ENCODE data around the gene KRTAP24-1.

DNA sequence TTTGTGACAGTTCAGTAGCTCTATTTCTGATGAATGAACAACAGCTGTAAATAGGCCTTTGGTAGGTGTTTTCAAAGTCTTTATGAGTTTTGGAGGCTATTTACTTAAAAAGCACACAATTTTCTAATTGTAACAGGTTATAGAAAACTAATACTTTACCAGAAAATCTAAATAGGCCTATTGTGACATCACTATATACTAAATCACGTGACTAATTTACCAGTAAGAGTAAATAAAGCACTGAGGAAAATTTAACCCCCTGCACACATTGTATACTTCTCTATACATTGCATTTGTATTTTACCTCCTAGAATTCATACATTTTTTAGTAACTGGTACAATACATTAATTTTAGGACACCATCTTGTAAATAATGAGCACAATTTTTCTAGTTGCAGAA is 22.4 kb upstream of the KRTAP24-1 start:
- TF ChIP-seq CTCF (IDR thresholded peaks at IDR 0.05): no peak
- no peak for TF ChIP-seq POLR2AphosphoS5 (IDR thresholded peaks at IDR 0.05)

Data from stomach (tissue), 4 donors.